Fibroblast of skin of back (primary cell): ENCODE measurements around the gene NOTUM.

Experiments used
- DNase-seq: peaks from one replicate; pipeline ENCODE4 v3.0.0-alpha.2; 2013

The NOTUM gene

DNA sequence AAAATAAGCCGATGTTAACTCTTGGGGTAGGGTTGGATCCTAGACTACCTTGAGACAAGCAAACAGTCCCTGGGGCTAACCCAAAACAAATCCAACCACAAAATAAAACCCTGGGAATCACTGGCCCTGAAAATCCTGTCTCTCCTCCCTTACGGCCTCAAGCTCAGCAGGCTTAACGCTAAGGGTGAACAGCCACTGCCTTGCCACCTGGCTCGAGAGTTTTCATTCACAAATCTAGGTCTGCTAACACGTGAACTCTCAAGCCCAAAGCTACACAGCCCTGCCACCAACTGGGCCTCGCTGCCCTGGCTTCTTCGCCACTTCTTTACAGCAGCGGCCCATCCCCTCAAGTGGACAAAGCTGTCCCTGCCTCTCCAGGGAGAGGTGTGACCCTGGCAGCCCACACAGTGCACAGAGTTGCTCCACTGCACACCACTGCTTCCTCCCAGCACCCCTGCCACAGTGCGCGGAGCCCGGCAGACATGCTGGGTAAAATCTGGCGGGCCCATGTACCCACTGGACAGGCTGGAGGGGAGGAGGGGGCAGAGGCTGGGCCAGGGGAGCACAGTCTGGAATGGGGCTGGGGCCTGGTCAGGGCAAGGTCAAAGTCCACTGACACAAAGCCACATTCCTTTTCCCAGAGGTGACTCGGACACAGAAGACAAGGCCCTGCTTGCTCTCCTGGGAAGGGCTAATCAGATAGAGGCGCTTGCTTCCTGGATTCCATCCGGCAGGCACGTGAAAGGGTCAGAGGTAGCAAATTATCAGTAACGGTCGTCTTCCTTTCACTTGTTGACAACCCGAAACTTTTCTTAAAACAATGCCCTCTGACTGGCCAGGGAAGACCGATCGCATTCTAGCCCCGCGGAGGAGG lies 50.8 kb downstream of the NOTUM start:
- DNase-seq: no peak

DNA sequence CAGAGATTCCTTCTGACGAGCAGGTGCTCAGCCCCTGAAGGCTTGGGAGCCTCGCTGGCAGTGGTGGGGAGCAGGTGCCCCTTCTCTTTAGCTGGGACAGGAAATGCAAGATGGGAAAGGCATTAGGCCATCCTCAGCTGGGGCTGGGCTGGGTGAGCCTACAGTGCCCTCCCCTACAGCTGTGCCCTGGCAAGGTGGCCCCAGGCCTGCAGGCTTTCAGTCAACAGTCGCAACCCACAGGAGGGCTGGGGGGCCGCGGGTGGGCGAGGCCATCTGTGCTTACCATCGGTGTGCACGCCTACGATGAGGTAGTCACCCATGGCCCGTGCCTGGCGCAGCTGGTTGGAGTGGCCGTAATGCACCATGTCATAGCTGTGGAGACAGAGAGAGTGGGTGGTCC lies 51.8 kb downstream of the NOTUM start:
- DNase-seq: no peak

DNA sequence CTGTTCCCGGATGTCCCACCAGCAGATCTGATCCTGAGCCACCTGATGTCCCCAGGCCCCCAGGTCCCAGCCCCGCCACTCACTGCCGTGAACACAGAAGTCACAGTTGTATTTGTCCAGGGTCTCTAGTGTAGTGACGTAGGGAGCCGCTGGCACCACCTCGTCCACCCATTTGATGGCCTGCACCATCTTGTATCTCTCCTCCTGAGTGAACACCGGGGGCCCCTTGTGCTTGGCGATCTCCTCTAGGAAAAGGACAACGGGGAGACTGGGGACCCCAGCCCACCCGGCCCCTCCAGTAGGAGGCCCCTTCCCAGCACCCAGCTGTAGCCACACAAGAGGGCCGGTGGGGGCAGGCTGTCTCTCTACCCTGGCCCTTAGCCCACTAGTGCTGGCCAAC lies 52.2 kb downstream of the NOTUM start:
- DNase-seq: no peak

DNA sequence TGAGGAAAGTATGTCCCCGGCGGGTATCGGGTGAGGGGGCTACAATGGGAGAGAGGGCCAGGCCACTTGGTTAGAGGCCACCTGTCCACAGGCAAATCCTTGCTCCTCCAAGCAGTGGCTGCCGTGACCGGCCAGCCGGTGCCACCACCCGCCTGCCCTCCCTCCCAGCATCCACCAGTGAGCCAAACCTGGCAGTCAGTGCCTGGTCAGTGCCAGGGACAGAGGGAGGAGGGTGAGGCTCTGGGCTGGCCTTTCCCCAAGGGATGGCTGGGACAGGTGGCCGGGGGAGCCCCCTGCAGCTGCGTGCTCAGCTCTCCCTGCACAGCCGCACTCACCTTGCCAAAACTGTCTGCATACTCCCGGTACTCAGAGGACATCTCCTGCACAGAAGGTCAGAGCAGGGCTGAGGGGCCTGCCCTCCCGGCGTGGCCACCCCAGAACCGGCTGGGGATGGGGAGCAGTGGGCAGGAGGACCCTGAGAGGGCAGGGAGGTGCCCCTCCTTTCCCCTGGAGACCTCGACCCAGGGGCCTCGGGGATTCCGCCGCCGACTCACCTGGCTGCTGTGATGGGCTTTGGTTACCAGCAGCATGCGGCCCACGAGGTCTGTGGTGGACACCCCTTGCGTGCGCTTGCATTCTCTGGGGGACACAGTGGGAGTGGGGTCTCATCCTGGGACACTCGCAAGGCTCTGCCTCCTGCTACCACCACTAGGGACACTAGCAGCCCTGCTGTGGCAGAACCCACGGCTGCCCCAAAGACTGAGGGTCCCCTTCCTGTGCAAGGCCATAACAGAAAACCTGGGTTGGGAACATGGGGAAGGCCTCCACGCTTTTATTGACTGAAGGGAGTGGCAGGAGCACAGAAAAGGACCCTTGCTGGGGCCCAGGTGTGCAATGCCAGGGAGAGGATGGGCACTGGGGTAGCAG lies 53.5 kb downstream of the NOTUM start:
- no peak for DNase-seq

DNA sequence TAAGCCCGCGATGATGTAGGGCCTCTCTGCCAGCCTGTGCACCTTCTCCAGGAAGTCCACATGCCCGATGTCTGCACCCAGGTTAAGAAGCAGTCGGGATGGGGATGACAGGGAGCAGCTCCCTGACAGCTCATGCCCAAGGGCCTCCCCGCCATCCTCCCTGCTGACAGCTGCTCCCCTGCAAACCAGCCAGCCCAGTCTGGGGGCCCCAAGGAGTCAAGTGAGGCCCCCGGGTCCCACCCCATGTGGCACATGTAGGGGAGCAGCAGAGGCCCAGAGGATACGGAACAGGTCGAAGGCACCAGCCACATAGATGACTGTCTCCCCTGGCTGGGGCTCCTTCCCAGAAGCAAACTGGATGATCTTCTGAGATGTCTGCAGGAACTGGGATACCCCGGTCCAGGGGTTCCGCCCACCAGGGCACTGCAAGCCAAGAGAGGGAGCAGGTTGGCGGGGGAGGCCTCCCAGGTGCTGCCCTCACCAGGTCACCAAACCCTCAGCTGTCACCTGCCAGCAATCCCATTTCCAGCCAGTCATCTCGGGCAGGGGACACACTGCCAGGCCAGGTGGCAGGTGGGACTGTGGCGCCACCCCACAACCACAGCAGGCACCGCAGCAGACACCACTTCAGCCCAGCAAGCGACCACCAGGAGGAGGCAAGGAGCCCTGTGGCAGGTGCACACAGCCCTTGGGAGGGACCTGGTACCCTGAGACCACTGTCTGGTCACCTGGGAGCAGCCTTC lies 54.3 kb downstream of the NOTUM start:
- no peak for DNase-seq

DNA sequence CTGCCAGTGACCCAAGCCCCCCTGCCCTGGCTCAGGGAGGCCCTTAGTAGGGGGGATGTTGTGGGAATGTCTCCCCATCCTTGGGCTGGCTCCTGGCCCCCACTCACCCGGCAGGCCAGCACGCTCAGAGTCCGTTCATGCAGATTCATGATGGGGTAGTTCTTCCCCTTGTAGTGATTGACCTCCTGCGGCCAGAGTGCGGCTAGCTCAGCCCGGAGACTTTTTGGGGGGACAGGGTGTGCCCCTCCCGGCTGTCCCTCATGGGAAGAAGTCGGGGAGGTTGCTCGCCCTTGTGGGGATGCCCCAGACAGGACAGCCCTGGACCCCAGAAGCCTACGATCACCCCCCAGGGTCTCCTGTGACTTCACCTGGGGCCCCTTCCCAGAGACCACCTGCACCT lies 55.0 kb downstream of the NOTUM start:
- no peak for DNase-seq

DNA sequence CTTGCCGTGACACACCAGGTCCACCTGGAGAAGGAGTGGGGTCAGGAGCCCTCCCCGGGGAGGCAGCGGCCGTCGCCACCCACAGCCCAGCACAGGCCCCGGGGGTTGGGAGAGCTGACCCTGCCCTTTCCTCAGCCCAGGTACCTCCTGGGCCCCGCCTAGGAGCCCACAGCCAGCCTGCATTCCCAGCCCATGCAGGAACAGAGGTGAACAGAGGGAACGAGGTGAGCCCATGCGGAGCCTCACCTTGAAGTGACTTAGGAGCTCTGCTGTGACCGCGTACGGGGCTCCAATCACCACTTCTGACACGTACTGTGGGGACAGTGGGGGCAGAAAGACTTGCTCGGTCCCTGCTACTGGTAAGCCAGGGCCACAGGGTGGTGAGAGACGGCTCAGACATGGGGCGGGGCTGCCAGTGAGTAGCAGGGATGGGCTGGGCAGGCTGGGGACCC lies 55.5 kb downstream of the NOTUM start:
- DNase-seq: no peak

DNA sequence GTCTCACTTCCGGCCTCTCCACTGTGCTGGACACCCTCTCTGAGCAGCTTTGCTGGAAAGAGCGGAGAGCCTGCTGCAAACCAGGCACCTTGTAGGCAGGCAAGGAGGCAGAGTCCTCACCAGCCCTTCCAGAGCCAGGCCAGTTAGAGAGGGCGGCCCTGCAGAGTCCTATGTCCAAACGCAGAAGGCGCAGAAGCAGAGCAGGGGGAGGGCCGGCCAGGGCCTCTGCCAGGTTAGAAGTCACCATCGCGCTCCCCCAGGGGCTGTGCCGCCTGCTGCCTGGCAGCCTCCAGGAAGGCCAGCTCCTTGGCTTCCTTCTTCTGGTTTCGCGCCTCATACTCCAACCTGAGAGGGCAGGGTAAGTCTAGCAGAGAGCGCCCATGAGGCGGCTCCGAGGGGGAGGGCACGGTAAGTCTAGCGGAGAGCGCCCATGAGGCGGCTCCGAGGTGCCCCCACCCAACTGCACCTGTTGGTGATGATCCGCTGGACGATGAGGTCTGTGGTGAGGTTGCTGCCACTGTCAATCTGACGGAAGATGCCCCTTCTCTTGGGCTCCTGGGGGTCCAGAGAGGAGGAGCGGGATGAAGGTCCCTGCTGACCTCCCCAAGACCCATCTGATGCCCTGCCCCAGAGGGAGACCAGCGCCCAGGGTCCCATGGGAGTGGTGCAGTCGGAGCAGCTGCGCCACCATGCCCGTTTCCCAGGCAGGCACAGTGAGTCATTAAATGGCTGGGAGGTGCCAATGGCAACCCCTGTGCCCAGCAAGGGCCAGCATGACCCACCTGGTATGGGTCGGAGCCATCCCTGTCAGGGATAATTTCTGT lies 56.2 kb downstream of the NOTUM start:
- no peak for DNase-seq

DNA sequence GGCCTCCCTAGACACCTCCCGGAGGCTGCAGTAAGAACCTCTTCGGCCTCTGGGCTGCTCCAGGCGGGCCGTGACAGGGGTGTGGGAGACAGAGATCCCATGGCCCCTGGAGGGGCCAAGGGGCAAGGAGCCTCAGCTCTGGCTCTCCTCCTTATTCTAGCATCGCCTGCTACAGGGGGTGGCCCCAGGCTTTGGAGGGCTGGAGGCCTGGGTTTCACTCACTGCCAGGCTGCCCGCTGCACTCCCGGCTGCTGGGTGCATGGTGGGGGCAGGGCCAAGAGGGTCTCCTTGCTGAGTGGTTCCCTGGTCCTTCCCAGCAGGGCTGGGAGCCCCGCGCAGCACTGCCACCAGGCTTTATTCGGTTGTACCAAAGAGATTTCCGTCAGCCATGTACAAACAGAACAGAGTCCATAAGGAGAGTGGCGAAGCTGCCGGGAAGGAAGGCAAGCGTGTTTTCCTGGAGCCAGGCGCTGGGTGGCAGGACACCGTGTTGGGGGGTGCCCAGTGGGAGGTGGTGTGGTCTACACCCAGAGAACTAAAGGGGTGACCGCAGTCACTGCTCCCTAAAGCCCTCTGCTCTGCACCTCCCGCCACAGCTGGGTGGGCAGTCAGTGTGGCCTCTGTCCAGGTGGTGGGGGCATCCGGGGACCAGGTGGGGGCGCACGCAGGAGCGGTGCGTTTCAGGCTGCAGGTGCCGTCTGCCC lies 56.9 kb downstream of the NOTUM start:
- DNase-seq: no peak

DNA sequence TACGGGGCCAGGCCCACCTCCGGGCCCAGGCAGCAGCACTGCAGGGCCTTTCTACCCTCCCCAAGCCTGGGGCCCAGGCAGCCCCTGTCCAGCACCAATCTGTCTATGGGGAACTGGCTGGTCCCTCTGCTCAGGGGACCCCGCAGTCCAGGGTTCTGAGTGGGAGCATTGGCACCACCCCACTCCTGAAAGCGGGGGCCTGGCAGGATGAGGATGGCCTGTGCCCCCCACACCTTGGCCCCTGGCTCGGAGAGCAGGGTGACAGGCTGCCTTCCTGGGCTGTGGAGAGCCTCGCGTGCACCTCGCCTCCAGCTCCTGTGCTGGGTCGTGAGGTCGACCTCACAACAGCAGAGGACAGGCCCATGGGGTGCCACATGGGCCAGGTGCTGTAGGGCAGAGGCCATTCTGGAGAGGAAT lies 57.6 kb downstream of the NOTUM start:
- DNase-seq: no peak

DNA sequence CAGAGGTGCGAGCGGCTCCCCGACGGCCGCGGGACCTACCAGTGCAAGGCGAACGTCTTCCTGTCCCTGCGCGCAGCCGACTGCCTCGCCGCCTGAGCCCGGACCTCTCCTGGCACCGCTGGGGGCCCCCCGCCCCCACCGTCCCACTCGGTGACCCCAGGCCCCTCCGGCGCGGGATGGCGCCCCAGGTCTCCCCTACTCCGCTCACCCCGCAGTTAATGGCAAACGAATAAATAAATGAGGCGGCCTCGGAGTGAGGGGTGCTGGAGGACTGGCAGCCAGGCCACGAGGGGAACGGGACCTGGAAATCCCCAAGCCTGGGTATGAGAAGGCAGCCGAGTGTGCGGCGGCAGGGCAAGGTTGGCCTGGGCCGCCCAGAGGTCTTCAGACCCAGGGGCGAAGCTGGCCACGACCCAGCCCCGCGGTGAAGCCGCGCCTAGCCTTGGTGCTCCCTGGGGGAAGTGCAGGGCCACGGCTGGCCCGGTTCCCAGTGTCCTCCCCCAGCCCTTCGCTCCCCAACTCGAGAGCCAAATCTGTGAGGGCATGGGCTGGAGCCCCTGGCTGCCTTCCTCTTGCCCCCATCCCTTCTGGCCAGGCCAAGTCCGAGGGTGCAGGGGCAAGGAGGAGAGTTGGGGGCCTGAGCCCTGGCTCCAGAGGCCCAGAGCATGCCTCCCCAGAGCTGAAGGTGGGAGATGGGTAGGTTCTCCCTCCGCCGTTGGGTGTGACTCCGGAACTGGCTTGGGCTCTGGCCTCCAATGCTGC lies 58.2 kb downstream of the NOTUM start:
- no peak for DNase-seq
